H1 (cell line): ENCODE measurements around the gene KPNA1. TPM values are rescaled to one million over a fixed set of nuclear protein-coding genes. Genes with fewer than 3 reads are reported as not detected.
A peak's percentile ranks its signal among the peaks of the same experiment; 100 is the strongest.

Source experiments
- PHF8 ChIP-seq: fragments of 200-600 bp; sonication (generic); conservative IDR thresholded peaks from 2 replicates; pipeline ENCODE4 v1.7.1; 2012; ENCODE audit warnings: low read depth, mild to moderate bottlenecking, inconsistent platforms, low read length, moderate library complexity
- POLR2A ChIP-seq, 2 experiments: IDR thresholded peaks; 1 replicate in 1 of 2; 2 replicates in 1 of 2; pipeline ENCODE4 v1.6.1; 2011; ENCODE audit warnings: low read depth in 2 of 2, low read length in 2 of 2, mild to moderate bottlenecking in 2 of 2; ENCODE audit errors: control extremely low read depth in 1 of 2
- RFX5 ChIP-seq: IDR thresholded peaks from 2 replicates; pipeline ENCODE4 v1.6.1; 2011; ENCODE audit warnings: low read depth, low read length, improper control_type of control experiment, borderline replicate concordance
- SP1 ChIP-seq: IDR thresholded peaks from 2 replicates; pipeline ENCODE4 v1.6.1; 2011; ENCODE audit warnings: low read depth, low read length
- polyA plus RNA-seq, 7 experiments: library from polyadenylated mRNA; depleted of rRNA in 3 of 7; stranded (reverse) in 5 of 7; unstranded in 2 of 7; fragments of >200 nt in 5 of 7; fragments of 200-250 nt in 2 of 7; gene quantifications; 1 replicate in 5 of 7; 2 replicates in 1 of 7; 4 replicates in 1 of 7; pipeline versions ENCODE4 v1.2.1 to v1.2.3, GENCODE V29; 2011 to 2013; ENCODE audit warnings: missing spikeins in 2 of 7, mixed read lengths in 2 of 7
- total RNA-seq: library from RNA; stranded (reverse); fragmentation: NEBNext Ultra II Directional; extraction: Animal tissue kit (Norgen Biotek cat#: 25700); gene quantifications from 2 replicates; pipeline ENCODE4 v1.2.1, GENCODE V29; 2021
- TF ChIP-seq, protein P1 (sequence below): fragments of 300-600 bp; sonication (generic); IDR thresholded peaks from 2 replicates; pipeline ENCODE4 v1.7.1; 2012; ENCODE audit warnings: low read length, moderate library complexity, mild to moderate bottlenecking, inconsistent platforms; ENCODE audit not compliant: insufficient replicate concordance
- TF ChIP-seq, protein P2 (sequence below), 3 experiments: IDR thresholded peaks; 1 replicate in 2 of 3; 2 replicates in 1 of 3; pipeline versions ENCODE4 v1.5.1 to v1.6.1; 2011; ENCODE audit warnings: low read length in 3 of 3, mild to moderate bottlenecking in 3 of 3, inconsistent platforms in 2 of 3, low read depth in 1 of 3, moderate library complexity in 1 of 3; ENCODE audit not compliant: insufficient read depth in 1 of 3; ENCODE audit errors: control extremely low read depth in 1 of 3

KPNA1 gene
- total and polyA plus RNA-seq, 2 of the 8 experiments (the other 6 are each of a cell fraction or from before 2014, with no cell fraction given): 14.8 to 63.0 TPM

DNA sequence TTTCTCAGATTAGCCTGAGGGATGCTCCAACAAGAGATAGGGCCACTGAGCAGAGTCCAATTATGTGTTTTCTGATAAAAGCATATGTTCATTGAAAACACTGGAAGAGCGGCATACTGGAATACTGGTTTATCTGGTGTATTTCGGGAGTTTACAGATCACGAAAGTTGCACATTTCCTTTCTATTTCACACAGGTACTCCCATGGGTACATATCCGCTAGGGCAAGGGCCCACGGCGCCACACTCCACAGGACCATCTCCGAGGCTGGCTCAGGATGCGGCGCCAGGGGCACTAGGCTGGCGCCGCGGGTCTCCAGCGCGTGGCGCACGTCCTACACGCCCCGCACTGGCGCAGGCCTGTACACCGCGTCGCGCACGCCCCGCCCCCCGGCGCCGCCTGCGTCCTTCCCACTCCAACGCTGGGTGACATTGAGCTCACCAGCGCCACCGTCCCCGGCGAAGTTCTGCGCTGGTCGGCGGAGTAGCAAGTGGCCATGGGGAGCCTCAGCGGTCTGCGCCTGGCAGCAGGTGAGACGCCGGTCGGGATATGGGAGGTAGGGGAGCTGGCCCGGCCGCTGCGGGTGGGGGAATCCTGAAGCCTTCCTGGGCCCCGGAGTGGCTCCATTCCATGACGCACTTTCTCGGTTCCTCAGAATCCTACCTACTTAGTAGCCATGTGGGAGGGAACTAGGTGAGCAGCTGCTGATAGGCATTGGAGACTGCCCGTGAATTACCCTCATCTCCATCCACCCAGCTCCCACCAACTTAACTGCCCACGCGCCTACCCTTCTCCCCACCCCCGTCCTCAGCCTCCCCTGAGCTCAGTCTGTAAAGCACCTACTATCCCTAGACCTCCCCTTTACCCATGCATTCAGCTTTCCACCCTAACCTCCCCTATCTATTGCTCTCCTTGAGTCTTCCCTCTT is 130.7 kb downstream of the KPNA1 start, which contains the start of gene FAM162A (continued):
- TF ChIP-seq, protein P1, sequence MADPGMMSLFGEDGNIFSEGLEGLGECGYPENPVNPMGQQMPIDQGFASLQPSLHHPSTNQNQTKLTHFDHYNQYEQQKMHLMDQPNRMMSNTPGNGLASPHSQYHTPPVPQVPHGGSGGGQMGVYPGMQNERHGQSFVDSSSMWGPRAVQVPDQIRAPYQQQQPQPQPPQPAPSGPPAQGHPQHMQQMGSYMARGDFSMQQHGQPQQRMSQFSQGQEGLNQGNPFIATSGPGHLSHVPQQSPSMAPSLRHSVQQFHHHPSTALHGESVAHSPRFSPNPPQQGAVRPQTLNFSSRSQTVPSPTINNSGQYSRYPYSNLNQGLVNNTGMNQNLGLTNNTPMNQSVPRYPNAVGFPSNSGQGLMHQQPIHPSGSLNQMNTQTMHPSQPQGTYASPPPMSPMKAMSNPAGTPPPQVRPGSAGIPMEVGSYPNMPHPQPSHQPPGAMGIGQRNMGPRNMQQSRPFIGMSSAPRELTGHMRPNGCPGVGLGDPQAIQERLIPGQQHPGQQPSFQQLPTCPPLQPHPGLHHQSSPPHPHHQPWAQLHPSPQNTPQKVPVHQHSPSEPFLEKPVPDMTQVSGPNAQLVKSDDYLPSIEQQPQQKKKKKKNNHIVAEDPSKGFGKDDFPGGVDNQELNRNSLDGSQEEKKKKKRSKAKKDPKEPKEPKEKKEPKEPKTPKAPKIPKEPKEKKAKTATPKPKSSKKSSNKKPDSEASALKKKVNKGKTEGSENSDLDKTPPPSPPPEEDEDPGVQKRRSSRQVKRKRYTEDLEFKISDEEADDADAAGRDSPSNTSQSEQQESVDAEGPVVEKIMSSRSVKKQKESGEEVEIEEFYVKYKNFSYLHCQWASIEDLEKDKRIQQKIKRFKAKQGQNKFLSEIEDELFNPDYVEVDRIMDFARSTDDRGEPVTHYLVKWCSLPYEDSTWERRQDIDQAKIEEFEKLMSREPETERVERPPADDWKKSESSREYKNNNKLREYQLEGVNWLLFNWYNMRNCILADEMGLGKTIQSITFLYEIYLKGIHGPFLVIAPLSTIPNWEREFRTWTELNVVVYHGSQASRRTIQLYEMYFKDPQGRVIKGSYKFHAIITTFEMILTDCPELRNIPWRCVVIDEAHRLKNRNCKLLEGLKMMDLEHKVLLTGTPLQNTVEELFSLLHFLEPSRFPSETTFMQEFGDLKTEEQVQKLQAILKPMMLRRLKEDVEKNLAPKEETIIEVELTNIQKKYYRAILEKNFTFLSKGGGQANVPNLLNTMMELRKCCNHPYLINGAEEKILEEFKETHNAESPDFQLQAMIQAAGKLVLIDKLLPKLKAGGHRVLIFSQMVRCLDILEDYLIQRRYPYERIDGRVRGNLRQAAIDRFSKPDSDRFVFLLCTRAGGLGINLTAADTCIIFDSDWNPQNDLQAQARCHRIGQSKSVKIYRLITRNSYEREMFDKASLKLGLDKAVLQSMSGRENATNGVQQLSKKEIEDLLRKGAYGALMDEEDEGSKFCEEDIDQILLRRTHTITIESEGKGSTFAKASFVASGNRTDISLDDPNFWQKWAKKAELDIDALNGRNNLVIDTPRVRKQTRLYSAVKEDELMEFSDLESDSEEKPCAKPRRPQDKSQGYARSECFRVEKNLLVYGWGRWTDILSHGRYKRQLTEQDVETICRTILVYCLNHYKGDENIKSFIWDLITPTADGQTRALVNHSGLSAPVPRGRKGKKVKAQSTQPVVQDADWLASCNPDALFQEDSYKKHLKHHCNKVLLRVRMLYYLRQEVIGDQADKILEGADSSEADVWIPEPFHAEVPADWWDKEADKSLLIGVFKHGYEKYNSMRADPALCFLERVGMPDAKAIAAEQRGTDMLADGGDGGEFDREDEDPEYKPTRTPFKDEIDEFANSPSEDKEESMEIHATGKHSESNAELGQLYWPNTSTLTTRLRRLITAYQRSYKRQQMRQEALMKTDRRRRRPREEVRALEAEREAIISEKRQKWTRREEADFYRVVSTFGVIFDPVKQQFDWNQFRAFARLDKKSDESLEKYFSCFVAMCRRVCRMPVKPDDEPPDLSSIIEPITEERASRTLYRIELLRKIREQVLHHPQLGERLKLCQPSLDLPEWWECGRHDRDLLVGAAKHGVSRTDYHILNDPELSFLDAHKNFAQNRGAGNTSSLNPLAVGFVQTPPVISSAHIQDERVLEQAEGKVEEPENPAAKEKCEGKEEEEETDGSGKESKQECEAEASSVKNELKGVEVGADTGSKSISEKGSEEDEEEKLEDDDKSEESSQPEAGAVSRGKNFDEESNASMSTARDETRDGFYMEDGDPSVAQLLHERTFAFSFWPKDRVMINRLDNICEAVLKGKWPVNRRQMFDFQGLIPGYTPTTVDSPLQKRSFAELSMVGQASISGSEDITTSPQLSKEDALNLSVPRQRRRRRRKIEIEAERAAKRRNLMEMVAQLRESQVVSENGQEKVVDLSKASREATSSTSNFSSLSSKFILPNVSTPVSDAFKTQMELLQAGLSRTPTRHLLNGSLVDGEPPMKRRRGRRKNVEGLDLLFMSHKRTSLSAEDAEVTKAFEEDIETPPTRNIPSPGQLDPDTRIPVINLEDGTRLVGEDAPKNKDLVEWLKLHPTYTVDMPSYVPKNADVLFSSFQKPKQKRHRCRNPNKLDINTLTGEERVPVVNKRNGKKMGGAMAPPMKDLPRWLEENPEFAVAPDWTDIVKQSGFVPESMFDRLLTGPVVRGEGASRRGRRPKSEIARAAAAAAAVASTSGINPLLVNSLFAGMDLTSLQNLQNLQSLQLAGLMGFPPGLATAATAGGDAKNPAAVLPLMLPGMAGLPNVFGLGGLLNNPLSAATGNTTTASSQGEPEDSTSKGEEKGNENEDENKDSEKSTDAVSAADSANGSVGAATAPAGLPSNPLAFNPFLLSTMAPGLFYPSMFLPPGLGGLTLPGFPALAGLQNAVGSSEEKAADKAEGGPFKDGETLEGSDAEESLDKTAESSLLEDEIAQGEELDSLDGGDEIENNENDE: no peak
- TF ChIP-seq PHF8 (peak; percentile 48; the same call in 1 of the 2 replicates), RFX5 (no peak), POLR2A (IDR thresholded peaks at IDR 0.05; ENCODE audit: control extremely low read depth in 1 of 2, low read depth in 2 of 2, low read length in 2 of 2) (peak in 1 of 2 experiments; percentile 79; a peak in 1 of 3 replicates), SP1 (peak; percentile 38; the same call in 1 of the 2 replicates)
- TF ChIP-seq, protein P2, sequence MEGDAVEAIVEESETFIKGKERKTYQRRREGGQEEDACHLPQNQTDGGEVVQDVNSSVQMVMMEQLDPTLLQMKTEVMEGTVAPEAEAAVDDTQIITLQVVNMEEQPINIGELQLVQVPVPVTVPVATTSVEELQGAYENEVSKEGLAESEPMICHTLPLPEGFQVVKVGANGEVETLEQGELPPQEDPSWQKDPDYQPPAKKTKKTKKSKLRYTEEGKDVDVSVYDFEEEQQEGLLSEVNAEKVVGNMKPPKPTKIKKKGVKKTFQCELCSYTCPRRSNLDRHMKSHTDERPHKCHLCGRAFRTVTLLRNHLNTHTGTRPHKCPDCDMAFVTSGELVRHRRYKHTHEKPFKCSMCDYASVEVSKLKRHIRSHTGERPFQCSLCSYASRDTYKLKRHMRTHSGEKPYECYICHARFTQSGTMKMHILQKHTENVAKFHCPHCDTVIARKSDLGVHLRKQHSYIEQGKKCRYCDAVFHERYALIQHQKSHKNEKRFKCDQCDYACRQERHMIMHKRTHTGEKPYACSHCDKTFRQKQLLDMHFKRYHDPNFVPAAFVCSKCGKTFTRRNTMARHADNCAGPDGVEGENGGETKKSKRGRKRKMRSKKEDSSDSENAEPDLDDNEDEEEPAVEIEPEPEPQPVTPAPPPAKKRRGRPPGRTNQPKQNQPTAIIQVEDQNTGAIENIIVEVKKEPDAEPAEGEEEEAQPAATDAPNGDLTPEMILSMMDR (IDR thresholded peaks at IDR 0.05; ENCODE audit: control extremely low read depth in 1 of 3, insufficient read depth in 1 of 3, low read depth in 1 of 3, low read length in 3 of 3): peak; percentile 52 to 70 (median 53)
